Erythroblast (primary cell): ENCODE data around the gene ENTREP1.

Source experiments
- GATA1 ChIP-seq: IDR thresholded peaks from 2 replicates; pipeline ENCODE4 v1.6.1; 2011; ENCODE audit warnings: low read depth, mild to moderate bottlenecking, control low read depth, low read length, moderate library complexity
- POLR2A ChIP-seq: IDR thresholded peaks from 2 replicates; pipeline ENCODE4 v1.6.1; 2011; ENCODE audit warnings: mild to moderate bottlenecking, low read length

DNA sequence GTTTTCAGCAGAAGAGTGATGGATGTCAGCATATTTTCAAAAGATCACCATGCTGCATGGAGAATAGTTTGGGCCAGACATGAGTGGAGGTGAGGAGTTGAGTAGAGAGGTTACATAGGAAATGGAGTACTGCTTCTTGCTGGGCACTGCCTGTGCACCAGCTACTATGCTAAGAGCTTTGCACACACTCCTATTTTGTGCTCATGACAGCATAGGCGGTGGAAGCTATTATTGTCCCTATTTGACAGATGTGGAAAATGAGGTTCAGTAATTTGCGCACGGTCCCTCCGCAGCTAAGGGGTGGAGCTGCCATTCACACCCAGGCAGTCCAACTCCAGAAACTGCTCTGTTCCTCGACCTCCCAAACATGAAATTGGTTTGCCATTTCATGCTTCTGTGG lies 67.8 kb downstream of the ENTREP1 start:
- no peak for TF ChIP-seq POLR2A
- TF ChIP-seq GATA1: no peak
